ENCODE measurements around the gene ABHD1.
"Not testable (repeated sequence)": the region's sequence is repeated elsewhere in the genome, so short reads cannot be mapped to it uniquely, and the experiment has no call there.

ABHD1 gene

GRCh38 chr2:27174638-27175037 lies 51.0 kb downstream of the ABHD1 start:
- DNase-seq: no peak

- no peak for DNase-seq
These were observed 51.7 kb downstream of the ABHD1 start for GRCh38 chr2:27175330-27175729.

- not testable (repeated sequence) for DNase-seq
These were observed 52.2 kb downstream of the ABHD1 start for GRCh38 chr2:27175781-27176180.

- no peak for DNase-seq
These were observed 54.1 kb downstream of the ABHD1 start for GRCh38 chr2:27177441-27178351.

GRCh38 chr2:27178469-27178868 lies 54.9 kb downstream of the ABHD1 start:
- no peak for DNase-seq

- no peak for DNase-seq
These were observed 55.9 kb downstream of the ABHD1 start for GRCh38 chr2:27179344-27180000.

All from eye (tissue), 1 donor.